Measurements from ENCODE around the gene NUDT14.

Gene NUDT14

DNA sequence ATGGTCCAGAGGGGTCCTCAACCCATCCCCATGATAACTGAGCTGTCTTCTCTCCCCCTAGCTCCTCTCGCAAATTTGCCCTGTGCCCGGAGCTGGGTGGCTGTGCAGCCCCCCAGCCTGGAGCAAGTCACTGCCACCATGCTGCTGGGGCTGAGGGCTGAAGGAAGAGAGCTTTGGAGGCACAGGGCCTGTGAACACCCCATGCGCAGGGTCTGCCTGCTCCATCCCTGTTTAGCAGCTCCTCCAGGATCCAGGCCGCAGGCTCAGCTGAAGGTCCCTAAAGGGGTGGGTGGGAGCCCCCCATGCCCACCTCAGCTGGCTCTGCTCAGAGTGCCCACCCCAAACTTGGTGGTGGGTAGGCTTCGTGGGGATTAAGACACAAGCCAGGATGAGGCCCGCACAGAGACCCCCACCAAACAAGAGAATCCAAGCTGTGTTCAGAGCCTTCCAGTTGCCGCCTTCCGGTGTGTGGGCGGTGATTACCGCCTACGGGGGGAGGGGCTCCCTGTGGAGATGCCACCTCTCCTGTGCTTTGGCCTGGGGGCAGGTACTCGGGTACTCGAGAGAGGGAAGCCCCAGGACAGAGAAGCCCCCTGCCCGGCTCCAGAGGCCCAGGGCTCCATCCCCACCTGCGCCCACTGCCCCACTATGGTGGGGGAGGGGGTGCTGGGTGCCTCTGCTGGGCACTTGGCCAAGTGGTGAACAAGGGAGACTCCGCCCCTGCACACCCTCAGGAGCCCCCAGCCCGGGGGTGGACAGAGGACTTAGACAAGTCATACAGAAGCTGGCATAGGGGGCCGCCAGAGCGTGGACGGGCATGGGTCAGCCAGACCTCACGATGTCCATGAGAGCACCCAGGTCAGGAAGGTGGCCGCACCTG, 11.1 kb downstream of the NUDT14 start:
- no peaks in the 10 kb centered on the region for H3K36me3 Mint-ChIP-seq (ENCODE audit: low read depth)
- peaks cover 22% of the 10 kb centered on the region for H3K27me3 Mint-ChIP-seq (ENCODE audit: low read depth)
- no peak overlapping the region for H3K27ac Mint-ChIP-seq
- peak overlapping the region; percentile 85 for H3K4me3 Mint-ChIP-seq
- TF ChIP-seq, protein P1, sequence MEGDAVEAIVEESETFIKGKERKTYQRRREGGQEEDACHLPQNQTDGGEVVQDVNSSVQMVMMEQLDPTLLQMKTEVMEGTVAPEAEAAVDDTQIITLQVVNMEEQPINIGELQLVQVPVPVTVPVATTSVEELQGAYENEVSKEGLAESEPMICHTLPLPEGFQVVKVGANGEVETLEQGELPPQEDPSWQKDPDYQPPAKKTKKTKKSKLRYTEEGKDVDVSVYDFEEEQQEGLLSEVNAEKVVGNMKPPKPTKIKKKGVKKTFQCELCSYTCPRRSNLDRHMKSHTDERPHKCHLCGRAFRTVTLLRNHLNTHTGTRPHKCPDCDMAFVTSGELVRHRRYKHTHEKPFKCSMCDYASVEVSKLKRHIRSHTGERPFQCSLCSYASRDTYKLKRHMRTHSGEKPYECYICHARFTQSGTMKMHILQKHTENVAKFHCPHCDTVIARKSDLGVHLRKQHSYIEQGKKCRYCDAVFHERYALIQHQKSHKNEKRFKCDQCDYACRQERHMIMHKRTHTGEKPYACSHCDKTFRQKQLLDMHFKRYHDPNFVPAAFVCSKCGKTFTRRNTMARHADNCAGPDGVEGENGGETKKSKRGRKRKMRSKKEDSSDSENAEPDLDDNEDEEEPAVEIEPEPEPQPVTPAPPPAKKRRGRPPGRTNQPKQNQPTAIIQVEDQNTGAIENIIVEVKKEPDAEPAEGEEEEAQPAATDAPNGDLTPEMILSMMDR (IDR thresholded peaks at IDR 0.05; ENCODE audit: unreplicated experiment in 3 of 3), result no peak
- no peaks in the 10 kb centered on the region for H3K9me3 Mint-ChIP-seq
- H3K4me1 Mint-ChIP-seq, result peaks cover 20% of the 10 kb centered on the region

- Mint-ChIP-seq H3K4me3 (peak overlapping the region; percentile 61 to 67 (median 66)), H3K27me3 (ENCODE audit: low read depth) (peaks cover 27% of the 10 kb centered on the region), H3K9me3 (no peaks in the 10 kb centered on the region), H3K4me1 (peaks cover 25% of the 10 kb centered on the region), H3K36me3 (ENCODE audit: low read depth) (no peaks in the 10 kb centered on the region), H3K27ac (no peak overlapping the region)
- TF ChIP-seq, protein P1 (IDR thresholded peaks at IDR 0.05; ENCODE audit: unreplicated experiment in 3 of 3), result peak; percentile 37 to 58 (median 40)
Observed at GRCh38 chr14:105168979-105169507, 12.1 kb downstream of the NUDT14 start.

- H3K9me3 Mint-ChIP-seq, result no peaks in the 10 kb centered on the region
- H3K4me1 Mint-ChIP-seq, result peaks cover 25% of the 10 kb centered on the region
- no peaks in the 10 kb centered on the region for H3K36me3 Mint-ChIP-seq (ENCODE audit: low read depth)
- no peak within 1 kb of the TSS for H3K27ac Mint-ChIP-seq
- TF ChIP-seq, protein P1 (IDR thresholded peaks at IDR 0.05; ENCODE audit: unreplicated experiment in 3 of 3), result no peak
- H3K4me3 Mint-ChIP-seq, result peak within 1 kb of the TSS; percentile 85
- H3K27me3 Mint-ChIP-seq (ENCODE audit: low read depth), result peaks cover 27% of the 10 kb centered on the region
Observed at GRCh38 chr14:105168496-105168978, 12.6 kb downstream of the NUDT14 start, which contains the start of gene JAG2. Gene JAG2, minus strand, starts transcription at chr14:105168776. Its CDS starts 356 bp downstream, at chr14:105168420.

DNA sequence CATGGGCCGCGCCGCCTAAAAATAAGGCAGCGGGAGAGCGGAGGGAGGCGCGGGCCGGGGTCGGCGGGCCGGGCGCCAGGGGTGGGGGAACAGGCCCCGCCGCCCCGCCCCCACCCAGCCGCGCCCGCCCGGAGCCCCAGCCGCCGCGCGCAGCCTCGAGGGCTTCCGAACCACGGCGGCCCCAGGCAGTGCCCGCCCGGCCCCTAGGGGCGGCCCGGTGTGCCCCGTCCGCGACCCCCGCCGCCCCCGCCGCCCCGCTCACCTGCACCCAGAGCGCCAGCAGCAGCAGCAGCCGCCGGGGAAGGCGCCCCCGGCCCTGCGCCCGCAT, 13.1 kb downstream of the NUDT14 start:
- Mint-ChIP-seq H3K27me3 (ENCODE audit: low read depth) (peaks cover 27% of the 10 kb centered on the region), H3K36me3 (ENCODE audit: low read depth) (no peaks in the 10 kb centered on the region), H3K4me3 (peak overlapping the region in 1 of 3 experiments; percentile 44), H3K4me1 (peaks cover 25% of the 10 kb centered on the region), H3K9me3 (no peaks in the 10 kb centered on the region), H3K27ac (no peak overlapping the region)
- TF ChIP-seq, protein P1 (IDR thresholded peaks at IDR 0.05; ENCODE audit: unreplicated experiment in 3 of 3), result no peak

GRCh38 chr14:105167303-105168092, 13.6 kb downstream of the NUDT14 start:
- TF ChIP-seq, protein P1 (IDR thresholded peaks at IDR 0.05; ENCODE audit: unreplicated experiment in 3 of 3), result peak; percentile 11 to 21 (median 13)
- Mint-ChIP-seq H3K27ac (no peak overlapping the region), H3K36me3 (ENCODE audit: low read depth) (no peaks in the 10 kb centered on the region), H3K4me1 (peaks cover 25% of the 10 kb centered on the region), H3K4me3 (peak overlapping the region in 1 of 3 experiments; percentile 44), H3K27me3 (ENCODE audit: low read depth) (peaks cover 27% of the 10 kb centered on the region), H3K9me3 (no peaks in the 10 kb centered on the region)

Data from nephron (organoid).